SIG-M5 treated with dmso at 0.1 percent for 504 hours (cell line): ENCODE results near the gene ABCD3.
"Not testable (repeated sequence)": the region's sequence is repeated elsewhere in the genome, so short reads cannot be mapped to it uniquely, and the experiment has no call there.

ENCODE experiments used
- DNase-seq: peaks from one replicate; lab custom pipeline; 2025; ENCODE audit not compliant: unreplicated experiment; lab: John Stamatoyannopoulos, UW

The ABCD3 gene

GRCh38 chr1:94417978-94418663 is at the start of gene ABCD3:
ABCD3 (plus strand) TSS chr1:94418389; CDS start chr1:94418479, 90 bp downstream.
- DNase-seq: peak; percentile 90

DNA sequence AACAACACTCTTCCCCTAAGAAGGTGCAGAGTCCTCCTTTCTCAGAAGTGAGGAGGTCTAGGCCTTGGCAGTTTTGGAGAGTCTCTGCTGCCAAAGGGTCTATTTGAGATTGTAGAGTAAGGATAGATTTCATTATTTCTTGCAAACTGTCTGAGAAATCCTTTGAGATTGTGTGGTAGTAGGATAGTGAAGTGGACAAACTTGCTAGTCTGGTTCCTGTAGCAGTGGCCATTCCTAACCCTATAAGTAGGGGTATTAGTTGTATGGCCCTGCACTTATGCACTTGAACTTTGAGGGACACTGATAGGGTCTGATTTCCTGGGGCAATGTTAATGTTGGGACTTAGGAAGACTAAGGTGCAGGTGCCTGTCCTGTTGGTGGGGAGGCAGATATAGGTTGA is 45.4 kb upstream of the ABCD3 start:
- DNase-seq: not testable (repeated sequence)

DNA sequence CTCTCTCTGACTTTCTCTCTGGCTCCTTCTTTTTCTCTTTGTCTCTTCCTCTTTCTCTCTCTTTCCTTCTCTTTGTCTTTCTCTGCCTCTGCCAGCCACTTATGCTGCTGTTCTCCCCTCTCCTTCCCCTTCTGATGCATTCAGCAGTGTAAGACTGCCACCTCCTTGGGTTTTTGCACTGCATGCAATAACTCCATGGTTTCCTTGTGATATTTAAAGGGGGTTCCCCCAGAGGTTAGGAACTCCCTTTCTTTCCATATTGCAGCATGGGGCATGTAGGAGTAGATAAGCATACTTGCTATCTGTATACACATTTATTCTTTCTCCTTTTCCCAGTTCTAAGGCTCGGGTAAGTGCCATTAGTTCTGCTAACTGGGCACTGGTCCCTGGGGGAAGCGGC is 44.9 kb upstream of the ABCD3 start:
- not testable (repeated sequence) for DNase-seq

DNA sequence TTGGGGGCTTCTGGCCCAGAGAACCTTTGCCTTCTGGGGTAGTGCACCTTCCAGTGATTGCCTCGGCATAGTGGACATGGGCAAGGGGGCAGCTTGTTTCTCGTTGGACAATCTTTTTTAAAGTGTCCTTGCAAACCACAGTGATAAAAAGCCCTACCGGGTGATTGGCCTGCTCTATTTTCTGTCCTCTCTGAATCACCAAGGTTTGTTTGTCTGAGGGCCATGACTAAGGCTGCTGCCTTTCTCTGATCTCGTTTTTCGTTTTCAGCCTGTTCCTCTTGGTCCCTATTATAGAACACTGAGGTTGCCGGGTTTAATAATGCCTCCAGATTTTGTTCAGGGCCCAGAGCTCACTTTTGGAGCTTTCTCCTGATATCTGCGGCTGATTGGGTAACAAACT is 42.5 kb upstream of the ABCD3 start:
- DNase-seq: not testable (repeated sequence)

- not testable (repeated sequence) for DNase-seq
Measured at GRCh38 chr1:94378493-94378892, 39.7 kb upstream of the ABCD3 start.

GRCh38 chr1:94379615-94380014 is 38.6 kb upstream of the ABCD3 start:
- no peak for DNase-seq

DNA sequence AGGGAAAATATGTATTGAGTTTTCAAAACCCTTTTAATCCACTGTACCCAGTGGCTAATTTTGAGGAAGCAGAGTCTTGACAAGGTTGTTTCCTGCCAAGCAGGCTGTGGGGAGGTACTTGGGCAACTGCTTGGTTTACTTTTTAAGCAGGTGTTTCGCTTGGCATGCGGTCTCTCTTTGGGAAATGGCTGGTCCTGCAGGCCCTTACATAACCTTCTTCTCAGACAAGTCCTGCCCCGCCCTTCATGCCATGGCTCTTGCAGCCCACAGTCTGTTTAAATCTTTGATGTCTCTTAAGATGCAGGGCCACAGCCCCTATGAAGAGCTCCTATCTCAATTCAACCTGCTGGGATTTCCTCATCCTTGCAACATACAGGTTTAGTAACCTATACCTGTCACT is 36.0 kb upstream of the ABCD3 start:
- no peak for DNase-seq

- DNase-seq: no peak
Measured at GRCh38 chr1:94383966-94384408, 34.2 kb upstream of the ABCD3 start.

GRCh38 chr1:94384485-94385265 is 33.5 kb upstream of the ABCD3 start:
- DNase-seq: no peak

DNA sequence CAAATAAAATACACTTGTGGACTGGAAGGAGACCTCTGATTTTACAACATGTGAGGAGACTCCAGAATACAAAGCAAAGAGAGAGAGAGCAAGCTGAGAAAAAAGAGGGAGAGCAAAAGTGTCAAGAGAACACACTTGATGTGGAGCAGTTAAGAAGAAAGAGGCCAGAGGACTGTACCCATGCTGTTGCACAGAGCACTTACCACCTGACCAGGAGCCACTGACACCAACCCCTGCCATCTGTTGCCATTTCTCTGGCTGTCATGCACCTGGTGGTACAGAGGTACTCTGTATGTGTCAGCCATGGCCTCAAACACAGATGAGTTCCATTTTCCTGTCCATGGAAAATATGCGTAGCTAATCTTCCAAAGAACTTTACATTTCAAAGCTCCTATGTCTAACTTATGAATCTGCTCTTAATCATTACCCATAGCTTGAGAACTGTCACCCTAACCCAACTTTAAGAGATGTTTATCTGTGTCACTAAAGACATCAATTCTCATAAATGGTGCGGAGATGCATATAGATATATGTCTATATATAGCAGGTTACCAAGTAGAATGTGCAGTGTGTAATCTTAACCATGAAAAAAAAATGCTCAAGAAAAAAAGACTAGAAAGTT is 32.8 kb upstream of the ABCD3 start:
- DNase-seq: no peak

DNA sequence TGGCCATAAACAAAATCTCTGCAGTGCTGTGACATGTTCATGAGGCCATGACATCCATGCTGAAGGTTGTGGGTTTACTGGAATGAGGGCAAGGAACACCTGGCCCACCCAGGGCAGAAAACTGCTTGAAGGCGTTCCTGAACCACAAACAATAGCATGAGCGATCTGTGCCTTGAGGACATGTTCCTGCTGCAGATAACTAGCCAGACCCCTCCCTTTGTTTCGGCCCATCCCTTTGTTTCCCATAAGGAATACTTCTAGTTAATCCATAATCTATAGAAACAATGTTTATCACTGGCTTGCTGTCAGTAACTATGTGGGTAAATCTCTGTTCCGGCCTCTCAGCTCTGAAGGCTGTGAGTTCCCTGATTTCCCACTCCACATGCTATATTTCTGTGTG is 28.9 kb upstream of the ABCD3 start:
- DNase-seq: no peak

GRCh38 chr1:94394247-94394646 is 23.9 kb upstream of the ABCD3 start:
- no peak for DNase-seq

GRCh38 chr1:94395231-94395630 is 23.0 kb upstream of the ABCD3 start:
- no peak for DNase-seq

GRCh38 chr1:94395748-94396309 is 22.4 kb upstream of the ABCD3 start:
- DNase-seq: no peak

DNA sequence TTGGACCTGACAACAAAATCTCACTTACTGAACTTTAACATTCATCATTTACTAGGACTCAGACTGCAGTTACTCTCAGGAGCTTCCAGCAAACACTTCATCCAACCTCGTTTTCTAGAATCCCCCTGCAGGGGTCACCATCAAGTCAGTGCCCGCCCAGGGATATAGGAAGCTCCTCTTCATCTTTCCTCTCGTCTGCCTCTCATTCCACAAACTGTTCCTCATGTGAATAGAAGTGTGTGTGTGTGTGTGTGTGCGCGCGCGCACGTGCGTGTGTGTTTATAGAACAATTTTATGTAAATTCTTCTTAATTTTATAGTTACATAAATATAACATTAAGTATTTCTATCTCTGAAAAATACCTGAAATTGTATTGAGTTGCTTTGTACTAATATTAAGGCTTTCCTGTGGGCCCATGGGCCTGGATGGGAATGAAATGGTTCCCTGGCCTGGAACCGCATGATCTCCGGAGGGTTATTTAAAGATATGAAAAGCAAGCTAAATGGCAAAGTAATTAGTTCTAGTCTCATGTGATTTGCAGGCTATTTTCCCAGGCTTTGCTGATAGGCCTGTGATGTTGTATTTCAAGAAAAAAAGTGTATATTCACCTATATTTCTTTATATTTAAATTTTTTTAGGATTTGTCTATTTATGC is 21.7 kb upstream of the ABCD3 start:
- DNase-seq: no peak

DNA sequence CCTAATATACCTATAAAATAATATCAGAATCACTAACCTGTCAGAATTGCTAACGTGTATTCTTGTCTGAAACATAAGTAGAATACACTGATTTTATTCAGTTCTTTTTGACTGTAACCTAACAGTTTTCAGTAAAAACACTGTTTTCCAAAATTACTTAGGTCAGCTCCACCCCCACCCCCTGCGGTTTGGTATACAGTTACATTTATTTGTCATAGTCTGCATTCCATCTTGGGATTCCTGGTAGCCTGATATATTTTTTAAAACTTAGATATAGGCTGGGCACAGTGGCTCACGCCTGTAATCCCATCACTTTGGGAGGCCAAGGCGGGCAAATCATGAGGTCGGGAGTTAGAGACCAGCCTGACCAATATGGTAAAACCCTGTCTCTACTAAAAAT is 19.8 kb upstream of the ABCD3 start:
- DNase-seq: no peak

GRCh38 chr1:94399453-94399852 is 18.7 kb upstream of the ABCD3 start:
- DNase-seq: no peak

GRCh38 chr1:94401206-94401605 is 17.0 kb upstream of the ABCD3 start:
- DNase-seq: no peak

GRCh38 chr1:94406446-94406845 is 11.7 kb upstream of the ABCD3 start:
- no peak for DNase-seq

DNA sequence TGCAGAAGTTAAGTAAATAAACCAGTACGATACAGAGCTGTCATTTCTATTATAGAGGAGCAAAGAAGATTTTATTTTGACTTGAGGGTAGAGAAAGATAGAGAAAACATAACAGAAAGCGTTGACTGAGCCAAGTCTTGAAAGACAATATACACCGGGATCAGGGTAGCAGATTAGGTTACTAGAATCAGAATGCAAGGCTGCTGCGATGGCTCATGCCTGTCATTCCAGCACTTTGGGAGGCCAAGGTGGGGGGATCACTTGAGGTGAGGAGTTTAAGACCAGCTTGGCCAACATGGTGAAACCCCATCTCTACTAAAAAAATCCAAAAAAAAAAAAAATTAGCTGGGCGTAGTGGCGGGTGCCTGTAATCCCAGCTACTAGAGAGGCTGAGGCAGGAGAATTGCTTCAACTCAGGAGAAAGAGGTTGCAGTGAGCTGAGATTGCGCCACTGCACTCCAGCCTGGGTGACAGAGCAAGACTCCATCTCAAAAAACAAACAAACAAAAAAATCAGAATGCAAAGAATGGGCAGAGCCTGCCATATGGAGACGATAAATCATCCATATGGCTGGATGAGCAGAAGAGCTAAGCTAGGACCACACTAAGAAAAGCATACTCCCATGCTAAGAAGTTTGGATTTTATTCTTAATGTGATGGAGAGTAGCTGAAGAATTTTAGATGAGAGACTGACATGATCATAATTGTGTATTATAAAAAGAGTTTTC is 9.9 kb upstream of the ABCD3 start:
- no peak for DNase-seq

DNA sequence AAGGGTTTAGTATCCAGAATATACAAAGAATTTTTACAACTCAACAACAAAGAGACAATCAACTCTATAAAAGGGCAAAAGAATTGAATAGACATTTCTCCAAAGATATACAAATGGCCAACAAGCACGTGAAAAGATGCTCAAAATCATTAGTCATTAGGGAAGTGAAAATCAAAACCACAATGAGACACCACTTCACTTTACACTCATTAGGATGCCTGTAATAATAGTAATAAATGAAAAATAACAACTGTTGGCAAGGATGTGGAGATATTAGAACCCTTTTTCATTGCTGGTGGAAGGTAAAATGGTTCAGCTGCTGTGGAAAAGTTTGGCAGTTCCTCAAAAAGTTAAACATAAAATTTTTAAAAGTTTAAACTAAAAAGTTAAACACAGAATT is 7.0 kb upstream of the ABCD3 start:
- DNase-seq: no peak
